GM12872 (cell line): ENCODE data around the gene SCAMP1.
A peak's percentile ranks its signal among the peaks of the same experiment; 100 is the strongest.

Experiments used
- TF ChIP-seq, protein P1 (sequence below): IDR thresholded peaks from 3 replicates; pipeline ENCODE4 v1.5.1; 2011; ENCODE audit warnings: low read depth, mild to moderate bottlenecking, low read length, moderate library complexity; ENCODE audit not compliant: insufficient read depth

Gene SCAMP1

GRCh38 chr5:78447775-78448424, 87.5 kb downstream of the SCAMP1 start:
- TF ChIP-seq, protein P1, sequence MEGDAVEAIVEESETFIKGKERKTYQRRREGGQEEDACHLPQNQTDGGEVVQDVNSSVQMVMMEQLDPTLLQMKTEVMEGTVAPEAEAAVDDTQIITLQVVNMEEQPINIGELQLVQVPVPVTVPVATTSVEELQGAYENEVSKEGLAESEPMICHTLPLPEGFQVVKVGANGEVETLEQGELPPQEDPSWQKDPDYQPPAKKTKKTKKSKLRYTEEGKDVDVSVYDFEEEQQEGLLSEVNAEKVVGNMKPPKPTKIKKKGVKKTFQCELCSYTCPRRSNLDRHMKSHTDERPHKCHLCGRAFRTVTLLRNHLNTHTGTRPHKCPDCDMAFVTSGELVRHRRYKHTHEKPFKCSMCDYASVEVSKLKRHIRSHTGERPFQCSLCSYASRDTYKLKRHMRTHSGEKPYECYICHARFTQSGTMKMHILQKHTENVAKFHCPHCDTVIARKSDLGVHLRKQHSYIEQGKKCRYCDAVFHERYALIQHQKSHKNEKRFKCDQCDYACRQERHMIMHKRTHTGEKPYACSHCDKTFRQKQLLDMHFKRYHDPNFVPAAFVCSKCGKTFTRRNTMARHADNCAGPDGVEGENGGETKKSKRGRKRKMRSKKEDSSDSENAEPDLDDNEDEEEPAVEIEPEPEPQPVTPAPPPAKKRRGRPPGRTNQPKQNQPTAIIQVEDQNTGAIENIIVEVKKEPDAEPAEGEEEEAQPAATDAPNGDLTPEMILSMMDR, result no peak

DNA sequence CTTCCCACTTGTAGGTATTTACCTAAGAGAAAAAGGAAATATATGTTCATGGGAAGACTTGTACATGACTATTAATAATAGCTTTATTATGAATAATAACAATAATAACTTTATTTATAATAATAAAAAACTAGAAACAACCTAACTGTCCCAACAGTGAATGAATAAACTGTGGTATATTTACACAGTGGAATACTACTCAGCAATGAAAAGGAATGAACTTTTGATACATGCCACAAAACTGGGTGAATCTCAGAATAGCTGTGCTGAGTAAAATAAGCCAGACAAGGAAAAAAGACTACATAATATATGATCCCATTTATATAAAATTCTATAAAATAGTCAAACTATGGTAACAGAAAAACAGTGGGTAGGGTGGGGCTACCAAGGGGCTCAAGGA, 88.7 kb downstream of the SCAMP1 start:
- TF ChIP-seq, protein P1, result no peak

- TF ChIP-seq, protein P1, result no peak
Measured at GRCh38 chr5:78458843-78459242, 98.4 kb downstream of the SCAMP1 start.

DNA sequence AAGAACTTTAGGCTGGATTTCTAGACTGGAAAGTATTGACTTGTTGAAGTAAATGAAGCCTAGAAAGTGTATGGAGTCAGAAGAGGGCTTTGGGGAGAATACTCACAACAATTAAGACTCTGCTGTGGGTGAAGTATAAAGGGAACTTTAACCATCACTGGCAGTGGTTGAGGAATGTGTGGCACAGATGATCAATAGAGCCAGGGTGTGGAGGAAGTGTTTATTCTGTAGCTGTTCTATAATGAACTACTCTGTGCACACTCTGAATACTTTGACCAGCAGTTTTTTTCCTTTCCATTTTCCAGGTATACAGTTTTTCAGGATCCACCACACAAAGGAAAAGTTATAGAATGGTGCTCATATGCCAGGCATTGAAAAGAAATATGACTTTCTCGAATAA, 106.7 kb downstream of the SCAMP1 start:
- TF ChIP-seq, protein P1, result no peak

DNA sequence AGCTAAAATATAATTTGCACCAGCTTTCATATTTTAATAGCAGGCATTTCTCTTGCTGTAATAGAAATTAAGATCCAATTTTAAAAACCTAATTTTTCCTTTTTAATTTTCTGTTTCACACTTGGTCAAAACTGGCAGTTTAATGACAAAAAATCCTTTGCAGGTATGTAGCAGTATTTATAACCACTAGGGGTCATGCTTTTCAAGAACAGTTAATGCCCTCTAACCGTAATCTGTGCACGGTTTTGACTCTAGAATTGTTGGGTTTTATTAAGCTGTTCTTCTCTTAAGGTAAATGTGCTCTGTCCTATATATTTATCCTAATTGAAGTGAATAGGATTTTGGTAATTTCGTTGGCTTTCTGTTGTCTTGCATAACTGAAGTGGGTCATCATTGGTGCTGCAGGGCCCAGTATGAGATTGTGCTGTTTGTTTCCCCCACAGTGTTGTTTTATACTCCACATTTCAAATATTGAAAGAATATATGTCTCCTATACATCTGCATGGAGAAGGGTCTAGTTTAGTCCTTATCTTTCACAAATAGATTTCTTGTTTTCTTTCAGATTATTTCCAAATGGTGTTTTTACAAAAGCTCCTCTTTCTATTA, 107.4 kb downstream of the SCAMP1 start:
- TF ChIP-seq, protein P1, result peak; percentile 66

- TF ChIP-seq, protein P1, result no peak
Measured at GRCh38 chr5:78471896-78472295, 111.5 kb downstream of the SCAMP1 start.

- TF ChIP-seq, protein P1, result no peak
Measured at GRCh38 chr5:78472469-78473106, 112.2 kb downstream of the SCAMP1 start.
